ENCODE results near the gene FUOM. TPM values are rescaled to one million over a fixed set of nuclear protein-coding genes. Genes with fewer than 3 reads are reported as not detected.

FUOM gene
- total and polyA plus RNA-seq, 9 of the 15 experiments (the other 6 are each of a cell fraction or from before 2014, with no cell fraction given): 1.8 to 96.1 (median 27.0) TPM

DNA sequence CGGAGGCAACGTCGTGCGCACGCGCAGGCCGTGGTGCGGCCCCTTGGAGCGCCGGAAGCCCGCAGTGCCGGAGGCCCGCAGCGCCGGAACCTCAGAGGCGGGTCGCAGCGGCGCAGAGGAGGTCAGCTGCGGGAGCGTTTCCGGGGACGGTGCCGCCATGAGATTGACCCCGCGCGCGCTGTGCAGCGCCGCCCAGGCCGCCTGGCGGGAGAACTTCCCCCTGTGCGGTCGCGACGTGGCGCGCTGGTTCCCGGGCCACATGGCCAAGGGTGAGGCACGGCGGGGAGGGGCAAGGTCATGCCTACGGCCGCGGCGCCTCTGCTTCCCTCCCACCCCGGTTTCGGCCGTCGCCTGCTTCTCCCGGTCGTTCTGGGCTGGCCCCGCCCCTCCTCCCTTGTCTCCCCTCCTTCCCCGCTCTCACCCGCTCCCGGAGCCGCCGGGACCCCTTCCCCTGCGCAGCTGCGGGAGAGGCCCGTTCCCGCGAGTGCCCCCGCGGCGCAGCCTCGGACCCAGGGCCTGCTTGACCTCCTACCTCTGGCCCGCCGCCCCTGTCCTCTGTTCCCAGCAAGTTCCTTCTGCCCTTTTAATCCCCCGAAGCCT, 36.3 kb upstream of the FUOM start, which contains the start of gene MTG1 (continued):
- TF ChIP-seq, protein P1, sequence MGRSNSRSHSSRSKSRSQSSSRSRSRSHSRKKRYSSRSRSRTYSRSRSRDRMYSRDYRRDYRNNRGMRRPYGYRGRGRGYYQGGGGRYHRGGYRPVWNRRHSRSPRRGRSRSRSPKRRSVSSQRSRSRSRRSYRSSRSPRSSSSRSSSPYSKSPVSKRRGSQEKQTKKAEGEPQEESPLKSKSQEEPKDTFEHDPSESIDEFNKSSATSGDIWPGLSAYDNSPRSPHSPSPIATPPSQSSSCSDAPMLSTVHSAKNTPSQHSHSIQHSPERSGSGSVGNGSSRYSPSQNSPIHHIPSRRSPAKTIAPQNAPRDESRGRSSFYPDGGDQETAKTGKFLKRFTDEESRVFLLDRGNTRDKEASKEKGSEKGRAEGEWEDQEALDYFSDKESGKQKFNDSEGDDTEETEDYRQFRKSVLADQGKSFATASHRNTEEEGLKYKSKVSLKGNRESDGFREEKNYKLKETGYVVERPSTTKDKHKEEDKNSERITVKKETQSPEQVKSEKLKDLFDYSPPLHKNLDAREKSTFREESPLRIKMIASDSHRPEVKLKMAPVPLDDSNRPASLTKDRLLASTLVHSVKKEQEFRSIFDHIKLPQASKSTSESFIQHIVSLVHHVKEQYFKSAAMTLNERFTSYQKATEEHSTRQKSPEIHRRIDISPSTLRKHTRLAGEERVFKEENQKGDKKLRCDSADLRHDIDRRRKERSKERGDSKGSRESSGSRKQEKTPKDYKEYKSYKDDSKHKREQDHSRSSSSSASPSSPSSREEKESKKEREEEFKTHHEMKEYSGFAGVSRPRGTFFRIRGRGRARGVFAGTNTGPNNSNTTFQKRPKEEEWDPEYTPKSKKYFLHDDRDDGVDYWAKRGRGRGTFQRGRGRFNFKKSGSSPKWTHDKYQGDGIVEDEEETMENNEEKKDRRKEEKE (IDR thresholded peaks at IDR 0.05; ENCODE audit: borderline replicate concordance in 1 of 2, control insufficient read depth in 1 of 2, low read depth in 2 of 2, low read length in 1 of 2): peak in 1 of 2 experiments; percentile 88; a peak in 2 of 4 replicates
- TF ChIP-seq LEF1 (IDR thresholded peaks at IDR 0.05) (no peak), NCOA2 (IDR thresholded peaks at IDR 0.05; ENCODE audit: partially characterized antibody in 2 of 2) (no peak), ZNF644 (tag; IDR thresholded peaks at IDR 0.05; ENCODE audit: low read depth) (no peak), SMAD2 (IDR thresholded peaks at IDR 0.05; ENCODE audit: low read depth, low read length) (no peak), ATF1 (CRISPR knock-in tag; IDR thresholded peaks at IDR 0.05) (no peak), ATF1 (tag; IDR thresholded peaks at IDR 0.05) (peak; percentile 65), ZNF583 (CRISPR knock-in tag; IDR thresholded peaks at IDR 0.05) (no peak), SAFB (IDR thresholded peaks at IDR 0.05; ENCODE audit: borderline replicate concordance, low read depth, low read length) (0 out of 2 replicates have a peak, but pooled peaks have one; percentile 48), TEAD1 (CRISPR knock-in tag; IDR thresholded peaks at IDR 0.05) (peak in 1 of 2 experiments; percentile 67; a peak in 1 of 4 replicates), ATF7 (IDR thresholded peaks at IDR 0.05) (peak; percentile 80), ZNF347 (CRISPR knock-in tag; IDR thresholded peaks at IDR 0.05; ENCODE audit: low read depth) (no peak), ARNT (IDR thresholded peaks at IDR 0.05) (no peak), TEAD2 (tag; IDR thresholded peaks at IDR 0.05) (no peak), ZNF184 (CRISPR knock-in tag; IDR thresholded peaks at IDR 0.05) (no peak), ZNF696 (CRISPR knock-in tag; conservative IDR thresholded peaks at IDR 0.05) (no peak), TBL1XR1 (IDR thresholded peaks at IDR 0.05; ENCODE audit: low read length in 2 of 2) (0 out of 4 replicates have a peak, but pooled peaks of 1 of the 2 experiments have one; percentile 35), FIP1L1 (IDR thresholded peaks at IDR 0.05; ENCODE audit: low read depth, low read length, poor library complexity, severe bottlenecking) (peak; percentile 86)
- TF ChIP-seq, protein P2, sequence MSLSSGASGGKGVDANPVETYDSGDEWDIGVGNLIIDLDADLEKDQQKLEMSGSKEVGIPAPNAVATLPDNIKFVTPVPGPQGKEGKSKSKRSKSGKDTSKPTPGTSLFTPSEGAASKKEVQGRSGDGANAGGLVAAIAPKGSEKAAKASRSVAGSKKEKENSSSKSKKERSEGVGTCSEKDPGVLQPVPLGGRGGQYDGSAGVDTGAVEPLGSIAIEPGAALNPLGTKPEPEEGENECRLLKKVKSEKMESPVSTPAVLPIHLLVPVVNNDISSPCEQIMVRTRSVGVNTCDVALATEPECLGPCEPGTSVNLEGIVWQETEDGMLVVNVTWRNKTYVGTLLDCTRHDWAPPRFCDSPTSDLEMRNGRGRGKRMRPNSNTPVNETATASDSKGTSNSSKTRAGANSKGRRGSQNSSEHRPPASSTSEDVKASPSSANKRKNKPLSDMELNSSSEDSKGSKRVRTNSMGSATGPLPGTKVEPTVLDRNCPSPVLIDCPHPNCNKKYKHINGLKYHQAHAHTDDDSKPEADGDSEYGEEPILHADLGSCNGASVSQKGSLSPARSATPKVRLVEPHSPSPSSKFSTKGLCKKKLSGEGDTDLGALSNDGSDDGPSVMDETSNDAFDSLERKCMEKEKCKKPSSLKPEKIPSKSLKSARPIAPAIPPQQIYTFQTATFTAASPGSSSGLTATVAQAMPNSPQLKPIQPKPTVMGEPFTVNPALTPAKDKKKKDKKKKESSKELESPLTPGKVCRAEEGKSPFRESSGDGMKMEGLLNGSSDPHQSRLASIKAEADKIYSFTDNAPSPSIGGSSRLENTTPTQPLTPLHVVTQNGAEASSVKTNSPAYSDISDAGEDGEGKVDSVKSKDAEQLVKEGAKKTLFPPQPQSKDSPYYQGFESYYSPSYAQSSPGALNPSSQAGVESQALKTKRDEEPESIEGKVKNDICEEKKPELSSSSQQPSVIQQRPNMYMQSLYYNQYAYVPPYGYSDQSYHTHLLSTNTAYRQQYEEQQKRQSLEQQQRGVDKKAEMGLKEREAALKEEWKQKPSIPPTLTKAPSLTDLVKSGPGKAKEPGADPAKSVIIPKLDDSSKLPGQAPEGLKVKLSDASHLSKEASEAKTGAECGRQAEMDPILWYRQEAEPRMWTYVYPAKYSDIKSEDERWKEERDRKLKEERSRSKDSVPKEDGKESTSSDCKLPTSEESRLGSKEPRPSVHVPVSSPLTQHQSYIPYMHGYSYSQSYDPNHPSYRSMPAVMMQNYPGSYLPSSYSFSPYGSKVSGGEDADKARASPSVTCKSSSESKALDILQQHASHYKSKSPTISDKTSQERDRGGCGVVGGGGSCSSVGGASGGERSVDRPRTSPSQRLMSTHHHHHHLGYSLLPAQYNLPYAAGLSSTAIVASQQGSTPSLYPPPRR (CRISPR knock-in tag; IDR thresholded peaks at IDR 0.05; ENCODE audit: borderline replicate concordance): no peak

Data from K562 (cell line).